ENCODE results near the gene CLEC1A. TPM values are rescaled to one million over a fixed set of nuclear protein-coding genes. Genes with fewer than 3 reads are reported as not detected.

Gene CLEC1A
- polyA plus RNA-seq, 1 of the 3 experiments (the other 2 are of a cell fraction), result not detected

- ChIA-PET CTCF (no interaction called here), POLR2A (no interaction called here)
- Histone ChIP-seq H3K9me2 (no peaks in the 10 kb centered on the region), H3K4me3 (ENCODE audit: low read depth in 2 of 2, low read length in 1 of 2) (no peak overlapping the region), H3K4me2 (no peak overlapping the region), H4K20me1 (ENCODE audit: insufficient read depth) (no peaks in the 10 kb centered on the region), H3F3A (replicated peaks; ENCODE audit: insufficient read depth) (no peaks in the 10 kb centered on the region), H3K79me2 (ENCODE audit: insufficient read depth) (no peaks in the 10 kb centered on the region), H2AFZ (ENCODE audit: low read depth) (no peak overlapping the region), H3K27ac (ENCODE audit: low read depth in 2 of 2, low read length in 1 of 2) (no peak overlapping the region), H3K4me1 (ENCODE audit: control insufficient read depth in 1 of 2, insufficient read depth in 2 of 2, low read depth in 1 of 2, low read length in 1 of 2) (no peaks in the 10 kb centered on the region), H3K36me3 (replicated peaks in 1 of 2; ENCODE audit: control insufficient read depth in 1 of 2, insufficient read depth in 2 of 2, low read length in 1 of 2) (no peaks in the 10 kb centered on the region), H3K27me3 (ENCODE audit: insufficient read depth) (no peaks in the 10 kb centered on the region), H3K9me3 (no peaks in the 10 kb centered on the region), H3K9ac (no peak overlapping the region)
- WGBS (ENCODE audit: low lambda C conversion rate), result 8% methylated on average over 3 of the region's 3 CpGs
- TF ChIP-seq SIN3A (IDR thresholded peaks at IDR 0.05; ENCODE audit: borderline replicate concordance, low read depth, low read length) (no peak), RAD21 (IDR thresholded peaks at IDR 0.05; ENCODE audit: low read length) (no peak), YY1 (IDR thresholded peaks at IDR 0.05; ENCODE audit: low read depth) (no peak)
- DNase-seq, result no peak
These were observed 73.5 kb downstream of the CLEC1A start for GRCh38 chr12:10025236-10025635.

GRCh38 chr12:10021342-10021741 lies 77.4 kb downstream of the CLEC1A start:
- Histone ChIP-seq H3F3A (replicated peaks; ENCODE audit: insufficient read depth) (no peaks in the 10 kb centered on the region), H3K27me3 (ENCODE audit: insufficient read depth) (no peaks in the 10 kb centered on the region), H4K20me1 (ENCODE audit: insufficient read depth) (no peaks in the 10 kb centered on the region), H3K4me3 (ENCODE audit: low read depth in 2 of 2, low read length in 1 of 2) (no peak overlapping the region), H3K9me2 (no peaks in the 10 kb centered on the region), H3K36me3 (replicated peaks in 1 of 2; ENCODE audit: control insufficient read depth in 1 of 2, insufficient read depth in 2 of 2, low read length in 1 of 2) (no peaks in the 10 kb centered on the region), H3K4me1 (ENCODE audit: control insufficient read depth in 1 of 2, insufficient read depth in 2 of 2, low read depth in 1 of 2, low read length in 1 of 2) (no peaks in the 10 kb centered on the region), H3K9me3 (no peaks in the 10 kb centered on the region), H3K79me2 (ENCODE audit: insufficient read depth) (no peaks in the 10 kb centered on the region), H3K4me2 (no peak overlapping the region), H3K27ac (ENCODE audit: low read depth in 2 of 2, low read length in 1 of 2) (no peak overlapping the region), H3K9ac (no peak overlapping the region), H2AFZ (ENCODE audit: low read depth) (no peak overlapping the region)
- CTCF ChIA-PET, result no interaction called here
- no peak for TF ChIP-seq FOSL2 (IDR thresholded peaks at IDR 0.05; ENCODE audit: borderline replicate concordance, low read depth)
- no peak for DNase-seq
- 4% methylated on average over 3 of the region's 3 CpGs for WGBS (ENCODE audit: low lambda C conversion rate)
- POLR2A ChIA-PET, result no interaction called here

Other genes starting within 250 kb of the CLEC1A start
- not detected in 2 replicates for gene CLEC2B, start 229.6 kb downstream of the CLEC1A start, polyA plus RNA-seq (2012; rRNA removed)
- gene KLRF2, start 217.5 kb downstream of the CLEC1A start, polyA plus RNA-seq (2012; rRNA removed), result not detected in 2 replicates
- gene CLEC2A, start 166.6 kb downstream of the CLEC1A start, polyA plus RNA-seq (2012; rRNA removed), result not detected in 2 replicates
- gene CLEC12A, start 127.6 kb downstream of the CLEC1A start, polyA plus RNA-seq (2012; rRNA removed), result not detected in 2 replicates
- gene CLEC1B, start 99.9 kb downstream of the CLEC1A start, polyA plus RNA-seq (2012; rRNA removed), result not detected in 2 replicates
- gene CLEC12B, start 88.4 kb downstream of the CLEC1A start, polyA plus RNA-seq (2012; rRNA removed), result not detected in 2 replicates
- not detected in 2 replicates for gene CLEC9A, start 68.3 kb downstream of the CLEC1A start, polyA plus RNA-seq (2012; rRNA removed)
- not detected in 2 replicates for gene CLEC7A, start 31.2 kb upstream of the CLEC1A start, polyA plus RNA-seq (2012; rRNA removed)
- gene OLR1, start 73.1 kb upstream of the CLEC1A start, polyA plus RNA-seq (2012; rRNA removed), result not detected in 2 replicates
- gene TMEM52B, start 80.0 kb upstream of the CLEC1A start, polyA plus RNA-seq (2012; rRNA removed), result not detected in 2 replicates
- gene GABARAPL1, start 113.9 kb upstream of the CLEC1A start, polyA plus RNA-seq (2012; rRNA removed), result 9.2 and 14.3 TPM in 2 replicates
- not detected in 2 replicates for gene KLRD1, start 208.9 kb upstream of the CLEC1A start, polyA plus RNA-seq (2012; rRNA removed)